Suppressor macrophage (primary cell): ENCODE measurements around the gene DIDO1.
"Not testable (repeated sequence)": the region's sequence is repeated elsewhere in the genome, so short reads cannot be mapped to it uniquely, and the experiment has no call there.

Source experiments
- DNase-seq, 4 experiments: peaks; one replicate each; pipeline ENCODE4 v3.0.0-alpha.2; 2020 to 2022

The DIDO1 gene

DNA sequence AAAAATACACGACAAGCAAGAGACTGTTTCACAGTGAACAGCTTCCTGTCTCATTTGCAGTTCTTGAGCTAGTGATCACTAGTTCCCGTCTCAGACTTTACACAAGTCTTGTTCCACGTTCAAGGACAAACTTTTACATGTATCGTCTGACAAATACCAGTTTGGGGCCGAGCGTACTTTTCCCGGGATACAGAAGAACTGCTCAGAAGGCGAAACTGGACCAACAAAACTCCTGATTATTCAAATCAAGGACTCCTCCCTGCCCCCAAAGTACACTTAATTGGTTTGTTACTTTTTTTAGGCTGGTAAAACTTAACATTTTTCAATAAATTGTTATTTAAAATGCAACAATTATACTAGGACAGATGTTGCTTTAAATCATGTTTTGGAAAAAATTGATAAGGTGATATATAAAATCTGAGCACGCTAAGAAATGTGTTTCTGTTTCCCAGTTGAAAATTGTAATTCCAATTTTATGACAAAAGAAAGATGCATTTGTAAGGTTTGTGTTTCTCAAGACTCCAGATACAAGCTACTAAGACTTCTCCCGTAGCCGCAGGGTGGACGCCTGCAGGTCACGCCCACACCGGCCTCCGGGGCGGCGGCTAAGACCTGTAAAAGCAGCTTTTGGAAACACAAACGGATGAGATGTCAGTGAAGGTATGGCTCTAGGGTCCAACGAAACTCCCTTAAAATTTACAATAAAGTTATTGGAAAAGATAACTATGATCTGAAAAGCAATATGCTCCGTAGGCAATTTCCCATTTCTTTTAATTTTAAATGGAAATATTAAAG, 47.9 kb downstream of the DIDO1 start:
- DNase-seq, result no peak

DNA sequence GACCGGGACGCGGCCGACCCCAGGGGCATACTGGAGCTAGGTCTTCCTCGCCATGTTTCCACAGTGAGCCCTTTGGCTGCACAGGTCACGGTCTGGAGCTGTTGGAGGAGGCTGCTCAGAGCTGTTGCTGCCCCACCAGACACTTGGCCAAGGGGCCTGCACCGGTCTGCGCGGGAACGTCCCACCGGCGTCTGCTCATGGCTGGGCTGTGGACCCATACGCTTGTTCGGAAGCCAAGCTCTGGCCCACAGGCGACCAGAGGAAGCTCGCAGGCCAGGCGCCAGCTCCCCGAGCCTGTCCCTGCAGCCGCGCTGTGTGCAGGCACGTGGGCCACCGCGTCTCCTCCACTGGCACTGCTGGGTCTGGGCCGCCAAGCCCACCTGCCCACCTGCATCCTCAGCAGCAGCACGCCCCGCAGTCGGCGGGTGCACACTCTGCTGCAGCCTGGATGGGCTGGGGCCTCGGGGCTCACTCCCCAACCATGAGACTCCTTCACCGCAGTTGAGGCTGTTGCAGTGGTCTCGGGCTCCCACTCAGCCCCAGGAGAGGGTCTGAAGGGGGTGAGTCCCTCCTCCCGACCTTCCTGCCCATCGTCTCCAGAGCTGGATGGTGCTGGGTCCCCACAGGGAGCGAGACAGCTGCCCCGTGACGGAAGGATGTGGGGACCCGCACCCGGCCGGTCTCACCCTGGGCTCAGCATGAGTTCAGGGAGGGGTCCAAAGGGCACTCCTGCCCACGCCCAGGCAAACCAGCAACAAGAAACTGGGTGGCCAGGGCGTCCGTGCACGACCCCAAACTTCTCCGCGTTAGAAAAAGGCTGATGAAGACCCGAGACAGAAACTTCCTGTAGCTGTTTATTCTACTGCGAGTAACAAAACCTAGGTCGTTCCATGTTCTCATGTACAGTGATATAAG, 49.1 kb downstream of the DIDO1 start:
- DNase-seq, result no peak

DNA sequence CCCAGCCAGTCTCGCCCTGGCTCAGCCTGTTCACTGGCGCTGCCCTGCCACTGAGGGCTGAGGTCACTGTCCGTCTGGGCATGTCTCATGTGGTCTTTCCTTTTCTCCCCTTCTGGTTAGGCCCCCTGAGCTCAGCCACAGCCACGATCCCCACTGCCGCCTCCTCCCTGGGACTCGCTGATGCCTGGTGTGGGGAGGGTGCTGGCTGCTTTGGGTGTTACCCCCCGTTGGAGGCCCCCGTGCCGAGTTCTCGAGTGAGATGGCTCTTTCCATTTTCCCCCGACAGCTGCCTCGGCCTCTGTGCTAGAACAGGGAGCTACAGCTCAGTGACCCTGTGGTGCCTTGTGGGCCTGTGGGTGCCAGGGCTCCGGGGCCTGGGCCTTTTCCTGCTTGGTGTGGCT, 49.8 kb downstream of the DIDO1 start:
- DNase-seq, result no peak

DNA sequence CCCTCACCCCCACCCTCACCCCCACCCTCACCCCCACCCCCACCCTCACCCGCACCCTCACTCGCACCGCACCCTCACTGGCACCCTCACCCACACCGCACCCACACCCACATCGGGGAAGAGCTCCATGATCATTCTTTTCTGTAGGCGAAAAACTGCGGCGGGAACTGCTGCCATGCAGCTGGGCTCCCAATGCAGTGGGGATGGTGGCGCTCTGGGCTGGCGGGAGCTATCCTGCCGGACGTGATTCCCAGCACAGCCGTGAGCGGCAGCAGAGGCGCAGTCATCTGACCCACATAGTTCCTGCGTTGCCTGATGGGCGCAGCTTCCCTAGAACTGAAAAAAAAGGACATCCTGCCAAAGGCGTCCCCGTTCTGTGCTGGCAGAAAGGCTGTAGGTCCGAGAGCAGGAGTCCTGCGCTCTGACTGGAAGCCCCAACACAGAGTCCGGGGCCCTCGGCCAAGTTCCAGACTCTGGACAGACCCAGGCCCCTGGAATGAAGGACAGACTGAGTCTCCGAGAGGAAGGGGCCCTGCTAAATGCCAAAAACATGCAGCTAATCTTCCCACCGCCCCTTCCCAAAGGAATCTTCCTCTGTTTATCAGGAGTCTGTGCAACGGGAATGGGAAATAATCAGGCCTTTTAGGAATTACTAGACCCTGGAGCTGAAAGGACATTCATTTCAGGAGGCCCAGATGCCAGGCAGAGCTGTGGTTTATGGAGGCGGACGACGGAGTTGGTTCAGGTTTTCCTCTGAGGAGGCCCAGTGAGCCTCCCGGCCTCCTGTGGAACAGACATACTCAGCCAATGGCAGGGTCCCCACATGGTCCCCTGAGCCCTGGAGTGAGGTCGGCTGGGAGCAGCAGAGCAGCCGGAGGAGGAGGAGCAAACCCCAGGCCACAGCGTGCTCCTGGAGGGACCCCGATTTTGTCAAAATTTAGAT, 50.6 kb downstream of the DIDO1 start:
- DNase-seq, result peak; percentile 53 to 71 (median 62)

DNA sequence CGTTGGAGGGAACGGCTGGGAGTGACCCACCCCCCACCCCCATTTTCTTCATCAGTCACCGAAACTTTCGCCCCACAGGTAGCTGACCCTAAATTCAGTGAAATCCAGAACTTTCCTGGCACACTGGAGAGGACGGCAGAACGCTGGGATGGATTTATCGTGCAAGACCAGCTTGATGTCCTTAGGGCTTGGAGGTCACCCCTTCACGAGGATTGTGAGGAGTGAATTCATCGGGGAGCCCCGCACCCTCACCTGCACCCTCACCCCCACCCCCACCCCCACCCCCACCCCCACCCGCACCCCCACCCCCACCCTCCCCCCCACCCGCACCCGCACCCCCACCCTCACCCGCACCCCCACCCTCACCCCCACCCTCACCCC, 51.4 kb downstream of the DIDO1 start:
- DNase-seq, result no peak

DNA sequence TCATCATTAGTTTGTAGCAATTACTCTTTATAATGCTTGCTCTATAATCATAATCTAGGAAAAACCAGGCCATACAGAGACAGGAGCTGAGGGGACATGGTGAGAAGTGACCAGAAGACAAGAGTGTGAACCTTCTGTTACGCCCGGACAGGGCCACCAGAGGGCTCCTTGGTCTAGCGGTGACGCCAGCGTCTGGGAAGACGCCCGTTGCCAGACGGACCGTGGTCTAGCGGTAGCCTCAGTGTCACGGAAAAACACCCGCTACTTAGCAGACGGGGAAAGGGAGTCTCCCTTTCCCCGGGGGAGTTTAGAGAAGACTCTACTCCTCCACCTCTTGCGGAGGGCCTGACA, 52.6 kb downstream of the DIDO1 start:
- DNase-seq, result peak; percentile 59 to 71 (median 61)

DNA sequence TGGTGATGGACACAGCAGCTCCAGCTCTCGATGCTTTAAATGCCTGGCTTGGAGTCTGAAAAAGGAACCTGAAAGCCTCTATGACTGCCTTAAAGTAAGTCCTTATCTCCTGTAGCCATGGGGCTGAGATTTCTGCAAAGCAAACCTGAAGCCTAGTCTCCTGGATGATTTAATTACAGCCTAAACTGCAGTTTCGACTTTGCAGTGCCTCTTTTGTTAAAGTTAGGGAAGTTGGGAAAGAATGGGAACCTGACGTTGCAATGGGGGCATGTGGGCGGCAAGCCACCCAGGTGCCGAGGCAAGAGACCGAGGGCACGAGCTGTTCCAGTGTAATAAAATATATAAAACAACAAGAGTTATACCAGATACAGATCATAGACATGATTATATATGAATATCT, 53.0 kb downstream of the DIDO1 start:
- DNase-seq, result peak in 2 of 4 experiments; percentile 20 to 29

DNA sequence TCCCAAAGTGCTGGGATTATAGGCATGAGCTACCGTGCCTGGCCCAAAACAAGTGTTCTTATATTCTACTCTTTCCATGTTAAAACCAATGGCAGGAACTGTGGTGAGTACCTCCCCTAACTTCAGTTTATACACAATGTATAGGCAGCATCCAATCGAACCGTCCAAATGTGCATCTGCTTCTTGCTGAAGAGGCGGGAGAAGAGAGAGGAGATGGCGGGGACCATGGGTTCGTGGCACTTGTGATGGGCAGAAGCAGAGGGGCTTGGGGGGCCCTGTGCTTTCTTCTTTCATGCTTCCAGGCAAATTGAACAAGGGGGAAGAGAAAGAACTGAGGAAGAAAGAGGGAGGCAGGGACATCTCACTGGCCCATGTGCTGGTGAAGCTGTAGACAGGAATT, 53.4 kb downstream of the DIDO1 start:
- DNase-seq, result no peak

DNA sequence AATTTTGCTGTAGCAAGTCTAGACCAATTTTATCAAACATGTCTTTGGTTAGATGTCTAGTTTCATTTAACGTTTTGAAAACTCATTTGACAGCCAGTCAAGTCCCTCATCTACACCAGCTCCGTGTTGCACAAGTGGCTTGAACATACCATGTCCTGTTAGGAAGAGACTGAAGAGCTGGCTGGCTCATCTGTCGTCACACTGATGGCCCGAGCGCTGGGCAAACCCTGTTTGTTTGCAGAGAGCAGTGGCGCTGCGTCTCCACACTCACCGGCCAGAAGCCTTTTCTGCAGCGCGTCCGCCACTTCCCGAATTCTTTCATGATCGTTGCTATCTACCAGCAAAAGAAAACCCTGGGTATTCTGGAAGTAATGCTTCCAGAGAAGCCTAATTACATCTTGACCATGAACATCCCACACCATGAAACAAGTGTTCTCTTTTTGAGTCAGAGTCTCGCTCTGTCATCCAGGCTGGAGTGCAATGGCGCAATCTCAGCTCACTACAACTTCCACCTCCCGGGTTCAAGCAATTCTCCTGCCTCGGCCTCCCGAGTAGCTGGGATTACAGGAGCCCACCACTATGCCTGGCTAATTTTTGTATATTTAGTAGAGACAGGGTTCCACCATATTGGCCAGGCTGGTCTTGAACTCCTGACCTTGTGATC, 54.0 kb downstream of the DIDO1 start:
- DNase-seq, result peak in 3 of 4 experiments; percentile 23 to 57 (median 52)

DNA sequence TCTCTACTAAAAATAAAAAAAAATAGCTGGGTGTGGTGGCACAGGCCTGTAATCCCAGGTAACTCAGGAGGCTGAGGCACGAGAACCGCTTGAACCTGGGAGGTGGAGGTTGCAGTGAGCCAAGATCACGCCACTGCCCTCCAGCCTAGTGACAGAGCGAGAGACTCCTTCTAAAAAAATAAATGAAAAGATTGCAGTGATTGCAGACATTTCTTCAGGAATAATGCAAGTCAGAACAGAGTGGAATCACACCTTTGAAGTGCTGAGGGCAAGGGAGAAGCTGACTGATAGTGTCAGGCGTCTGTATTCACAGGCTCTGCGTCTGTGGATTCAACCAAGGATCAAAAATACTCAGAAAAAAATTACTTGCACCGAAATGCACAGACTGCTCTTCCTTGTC, 62.1 kb downstream of the DIDO1 start:
- DNase-seq, result no peak

DNA sequence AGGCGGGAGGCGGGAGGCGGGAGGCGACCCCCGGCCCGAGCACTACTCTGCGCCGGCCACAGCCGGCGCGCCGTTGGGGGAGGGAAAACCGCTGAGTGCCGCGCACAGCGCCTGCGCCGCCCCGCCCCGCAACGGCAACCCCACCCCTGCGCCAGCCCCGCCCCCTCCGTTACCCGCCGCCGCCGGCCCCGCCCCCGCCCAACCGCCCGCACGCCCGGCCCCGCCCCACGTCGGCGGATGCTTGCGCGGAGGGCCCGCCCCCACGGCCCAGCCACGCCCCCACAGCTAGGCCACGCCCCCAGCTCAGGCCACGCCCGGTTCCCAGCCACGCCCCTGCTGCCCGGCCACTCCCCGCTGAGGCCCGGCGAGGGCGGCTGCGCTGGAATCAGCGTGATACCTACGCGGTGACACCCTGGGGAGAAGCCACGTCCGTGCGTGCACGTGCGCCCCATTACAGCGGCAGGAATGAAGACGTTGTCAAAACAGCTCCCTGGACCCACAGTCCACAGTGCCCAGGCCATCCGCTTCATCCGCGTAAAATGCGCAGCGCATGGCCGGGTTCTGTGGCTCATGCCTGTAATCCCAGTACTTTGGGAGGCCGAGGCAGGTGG, 64.5 kb downstream of the DIDO1 start, which contains the start of gene TCFL5:
Gene TCFL5 (minus strand): TSS at position 97 of the 611 bp plus-strand sequence. CDS start 152 bp downstream, outside the sequence.
- DNase-seq, result peak; percentile 89 to 98 (median 94)

DNA sequence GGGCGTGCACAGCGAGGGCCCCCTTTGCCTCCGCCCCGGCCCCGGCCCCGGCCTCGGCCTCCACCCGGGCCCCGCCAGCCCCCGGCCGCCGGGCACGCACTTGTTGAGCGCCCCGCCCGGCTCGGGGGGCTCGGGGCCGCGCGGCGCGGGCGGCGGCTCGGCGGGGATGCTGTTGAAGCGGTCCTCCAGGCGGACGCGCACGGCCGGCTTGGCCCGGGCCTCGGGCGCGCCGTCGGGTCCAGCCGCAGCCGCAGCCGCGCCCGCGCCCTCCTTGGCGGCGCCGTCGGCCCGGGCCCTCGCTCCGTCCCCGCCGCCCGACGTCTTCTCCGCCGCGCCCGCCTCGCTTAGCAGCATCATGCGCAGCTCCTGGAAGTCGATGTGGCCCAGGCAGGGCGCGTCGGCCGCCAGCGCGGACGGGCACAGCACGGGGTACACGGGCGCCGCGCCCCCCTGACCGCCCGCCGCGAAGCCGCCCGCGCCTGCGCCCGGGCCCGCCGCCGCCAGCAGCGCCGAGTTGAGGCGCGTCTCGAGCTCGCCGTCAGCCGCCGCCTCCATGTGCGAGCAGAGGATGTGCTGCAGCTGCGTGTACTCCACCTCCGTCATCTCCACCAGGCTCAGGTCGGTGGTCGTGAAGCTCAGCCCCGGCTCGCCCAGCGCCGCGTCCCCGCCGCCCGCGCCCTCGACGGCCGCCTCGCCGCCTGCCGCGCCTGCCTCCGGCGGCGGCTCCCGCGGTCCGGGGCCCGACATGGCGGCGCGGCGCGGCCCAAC, 65.2 kb downstream of the DIDO1 start:
- peak; percentile 28 to 69 (median 48) for DNase-seq

DNA sequence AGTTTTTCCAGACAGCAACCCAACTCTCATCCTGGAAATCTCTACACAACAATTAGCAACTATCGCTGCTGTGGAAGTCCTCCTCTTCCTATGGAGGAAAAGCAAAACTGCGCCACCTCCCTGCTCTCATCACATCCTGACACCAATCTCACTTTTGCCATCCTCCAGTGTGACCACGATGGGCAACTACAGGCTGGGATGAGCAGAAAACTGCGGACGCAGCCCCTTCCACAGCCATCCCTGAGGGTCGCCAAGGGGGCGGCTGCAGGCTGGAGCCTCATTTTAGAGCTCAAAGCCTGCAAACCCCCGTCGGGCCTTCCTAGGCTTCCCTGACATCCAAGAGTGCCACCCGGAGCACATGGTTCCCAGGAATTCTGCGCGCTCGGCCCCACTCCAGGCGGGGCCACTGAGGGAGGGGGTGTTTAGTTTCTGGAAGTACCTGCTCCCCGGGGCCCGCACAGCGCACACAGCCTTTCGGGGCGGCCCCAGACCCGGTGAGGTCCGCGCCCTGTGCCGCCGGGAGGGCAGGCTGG, 65.8 kb downstream of the DIDO1 start:
- no peak for DNase-seq

DNA sequence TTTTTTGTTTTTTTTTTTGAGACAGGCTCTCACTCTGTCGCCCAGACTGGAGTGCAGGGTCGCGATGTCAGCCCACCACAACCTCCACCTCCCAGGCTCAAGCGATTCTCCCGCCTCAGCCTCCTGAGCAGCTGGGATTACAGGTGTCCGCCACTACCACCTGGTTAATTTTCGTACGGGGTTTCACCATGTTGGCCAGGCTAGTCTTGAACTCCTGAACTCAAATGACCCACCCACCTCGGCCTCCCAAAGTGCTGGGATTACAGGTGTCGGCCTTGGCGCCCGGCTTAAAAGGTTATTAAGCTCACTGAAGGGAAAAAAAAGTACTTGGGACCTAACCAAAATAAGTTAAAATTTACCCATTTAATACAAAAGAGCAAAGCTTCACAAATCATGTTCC, 66.6 kb downstream of the DIDO1 start:
- DNase-seq, result no peak

DNA sequence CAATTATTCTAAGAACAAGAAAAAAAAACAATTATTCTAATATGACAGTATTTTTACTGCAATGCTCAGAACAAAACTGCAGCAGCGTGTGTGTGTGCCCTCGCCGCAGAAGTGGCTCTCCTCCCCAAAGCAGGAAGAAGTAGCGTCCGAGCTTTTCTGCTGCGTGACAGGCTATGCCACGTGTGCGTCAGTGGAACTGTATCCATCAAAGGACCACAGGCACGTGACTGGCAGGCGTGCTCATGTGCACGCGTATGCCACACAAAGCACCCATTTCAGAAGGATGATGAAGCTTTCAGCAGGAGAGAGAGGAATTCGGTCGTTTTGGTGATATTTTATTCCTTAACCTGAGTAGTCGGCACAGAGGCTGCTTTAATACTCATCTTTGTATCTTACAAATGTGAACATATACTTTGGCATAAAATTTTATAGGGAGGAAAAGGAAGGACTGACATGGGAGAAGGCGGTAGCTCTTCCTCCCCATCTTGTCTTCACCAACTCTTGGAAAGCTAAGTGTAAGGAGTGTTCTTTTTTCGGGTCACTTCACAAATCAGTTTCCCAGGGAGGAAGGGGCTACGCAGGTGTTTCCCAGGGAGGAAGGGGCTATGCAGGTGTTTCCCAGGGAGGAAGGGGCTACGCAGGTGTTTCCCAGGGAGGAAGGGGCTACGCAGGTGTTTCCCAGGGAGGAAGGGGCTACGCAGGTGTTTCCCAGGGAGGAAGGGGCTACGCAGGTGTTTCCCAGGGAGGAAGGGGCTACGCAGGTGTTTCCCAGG, 68.1 kb downstream of the DIDO1 start:
- peak in 2 of 4 experiments; percentile 15 to 16 for DNase-seq

DNA sequence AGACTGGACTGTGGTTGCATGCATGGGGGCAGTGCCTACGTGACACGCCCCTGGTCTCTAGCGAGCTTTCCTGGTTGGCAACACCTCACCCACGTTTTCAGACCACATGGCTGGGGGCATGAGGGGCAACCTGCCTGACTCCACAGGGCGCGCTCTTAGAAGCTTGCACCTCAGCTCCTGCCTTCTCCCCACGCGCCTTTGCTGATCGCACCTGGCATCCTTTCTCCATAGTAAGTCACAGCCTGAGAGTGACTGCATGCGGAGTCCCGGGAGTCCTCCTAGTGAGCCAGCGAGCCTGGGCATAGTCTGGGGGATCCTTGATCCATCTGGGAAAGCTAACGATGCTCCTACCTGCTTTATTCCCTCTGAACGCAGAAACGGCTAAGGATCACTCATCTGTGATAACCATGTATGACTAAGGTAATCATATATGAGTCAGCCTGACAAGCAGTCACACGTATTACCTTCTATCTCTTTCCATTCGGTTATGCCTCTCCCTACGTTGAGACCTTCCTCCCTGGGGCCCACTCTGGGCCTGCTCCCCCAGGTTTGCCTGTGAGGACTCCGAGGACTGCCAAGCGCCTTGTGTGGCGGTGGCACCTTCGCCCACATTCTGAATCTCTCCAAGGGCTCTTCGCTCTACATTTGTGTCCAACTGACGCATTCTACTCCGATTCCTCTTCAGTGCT, 69.2 kb downstream of the DIDO1 start:
- no peak for DNase-seq

DNA sequence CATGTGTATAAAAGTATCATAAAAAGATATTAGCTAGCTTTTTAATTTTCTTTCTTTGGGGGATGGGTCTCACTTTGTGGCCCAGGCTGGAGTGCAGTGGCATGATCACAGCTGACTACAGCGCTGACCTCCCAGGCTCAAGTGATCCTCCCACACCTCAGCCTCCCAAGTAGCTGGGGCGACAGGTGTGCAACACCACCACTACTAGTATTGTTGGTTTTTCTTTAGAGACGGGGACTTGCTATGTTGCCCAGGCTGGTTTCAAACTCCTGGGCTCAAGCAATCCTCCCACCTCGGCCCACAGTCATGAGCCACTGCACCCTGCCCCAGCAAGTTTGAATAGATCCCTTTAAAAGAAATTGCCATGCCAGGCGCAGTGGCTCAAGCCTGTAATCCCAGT, 71.2 kb downstream of the DIDO1 start:
- no peak for DNase-seq

DNA sequence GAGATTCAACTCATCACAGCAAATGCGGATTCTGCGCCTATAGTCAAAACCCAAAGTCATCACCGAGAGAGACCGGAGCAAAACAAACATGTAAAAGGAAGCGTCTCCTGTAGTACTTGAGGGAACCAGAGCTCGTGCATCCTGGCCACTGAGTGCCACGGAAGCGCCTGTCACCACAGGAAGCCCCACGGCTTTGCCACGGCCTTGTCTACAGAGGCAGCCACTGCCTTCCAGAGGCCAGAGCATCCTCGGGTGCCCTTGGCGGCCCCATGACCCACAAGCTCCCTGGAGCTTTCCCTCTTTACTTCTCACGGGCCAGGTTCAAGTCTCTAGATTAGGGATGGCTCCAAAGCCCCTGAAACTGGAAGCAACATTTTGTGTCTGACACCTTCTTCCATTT, 72.2 kb downstream of the DIDO1 start:
- no peak for DNase-seq

DNA sequence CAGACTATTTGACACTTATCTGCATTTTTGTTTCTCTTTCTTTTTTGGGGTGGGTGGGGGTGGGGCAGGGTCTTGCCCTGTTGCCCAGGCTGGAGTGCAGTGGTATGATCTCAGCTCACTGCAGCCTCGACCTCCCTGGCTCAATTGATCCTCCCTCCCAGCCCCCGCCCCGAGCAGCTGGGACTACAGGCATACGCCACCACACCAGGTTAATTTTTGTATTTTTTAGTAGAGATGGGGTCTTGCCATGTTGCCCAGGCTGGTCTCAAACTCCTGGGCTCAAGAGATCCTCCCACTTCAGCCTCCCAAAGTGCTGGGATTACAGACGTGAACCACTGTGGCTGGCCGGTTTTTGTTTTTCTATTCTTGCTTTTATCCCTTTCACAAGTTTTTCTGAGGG, 73.0 kb downstream of the DIDO1 start:
- not testable (repeated sequence) for DNase-seq
